GM21390 (cell line): ENCODE results near the gene NALCN.

Source experiments
- ATAC-seq: cut with Tn5 transposase; IDR thresholded peaks from one replicate; pipeline ENCODE4 v1.9.1; 2021; ENCODE audit not compliant: unreplicated experiment

NALCN gene

GRCh38 chr13:101210774-101211173 lies 205.5 kb downstream of the NALCN start:
- no peak for ATAC-seq

GRCh38 chr13:101209206-101209893 lies 207.0 kb downstream of the NALCN start:
- ATAC-seq: no peak

- ATAC-seq: no peak
These were observed 210.9 kb downstream of the NALCN start for GRCh38 chr13:101205408-101205807.

- no peak for ATAC-seq
These were observed 211.9 kb downstream of the NALCN start for GRCh38 chr13:101204270-101205020.

GRCh38 chr13:101202590-101202989 lies 213.7 kb downstream of the NALCN start:
- no peak for ATAC-seq

- no peak for ATAC-seq
These were observed 225.3 kb downstream of the NALCN start for GRCh38 chr13:101190976-101191375.

- ATAC-seq: no peak
These were observed 226.0 kb downstream of the NALCN start for GRCh38 chr13:101190337-101190736.

GRCh38 chr13:101185606-101186005 lies 230.7 kb downstream of the NALCN start:
- ATAC-seq: no peak

GRCh38 chr13:101181076-101181685 lies 235.1 kb downstream of the NALCN start:
- ATAC-seq: no peak

GRCh38 chr13:101179021-101179420 lies 237.3 kb downstream of the NALCN start:
- no peak for ATAC-seq

- ATAC-seq: no peak
These were observed 237.9 kb downstream of the NALCN start for GRCh38 chr13:101178406-101178805.

- ATAC-seq: no peak
These were observed 246.0 kb downstream of the NALCN start for GRCh38 chr13:101170306-101170705.

- no peak for ATAC-seq
These were observed 259.0 kb downstream of the NALCN start for GRCh38 chr13:101157261-101157660.

GRCh38 chr13:101155920-101156319 lies 260.4 kb downstream of the NALCN start:
- no peak for ATAC-seq

GRCh38 chr13:101152184-101152583 lies 264.1 kb downstream of the NALCN start:
- ATAC-seq: no peak

GRCh38 chr13:101150998-101151397 lies 265.3 kb downstream of the NALCN start:
- no peak for ATAC-seq

GRCh38 chr13:101149735-101150384 lies 266.4 kb downstream of the NALCN start:
- ATAC-seq: no peak

GRCh38 chr13:101146101-101146898 lies 270.0 kb downstream of the NALCN start:
- no peak for ATAC-seq

- peak; percentile 85 for ATAC-seq
These were observed 271.4 kb downstream of the NALCN start for GRCh38 chr13:101144808-101145419.

- ATAC-seq: no peak
These were observed 275.4 kb downstream of the NALCN start for GRCh38 chr13:101140936-101141335.
